H9 (cell line): ENCODE results near the gene P3R3URF. TPM values are rescaled to one million over a fixed set of nuclear protein-coding genes. Genes with fewer than 3 reads are reported as not detected.

ENCODE experiments used
- DNase-seq: peaks from one replicate; pipeline ENCODE4 v3.0.0-alpha.2; 2017
- H2AFZ ChIP-seq: one replicate; pipeline ENCODE4 v1.6.1; 2013; ENCODE audit warnings: mild to moderate bottlenecking, low read length, control low read depth, moderate library complexity
- H2AK5ac ChIP-seq: 2 replicates; pipeline ENCODE4 v1.6.1; 2013; ENCODE audit warnings: low read length, control low read depth, mixed read lengths; ENCODE audit not compliant: insufficient read length
- H2BK120ac ChIP-seq: one replicate; pipeline ENCODE4 v1.6.1; 2013; ENCODE audit warnings: low read depth, mild to moderate bottlenecking, low read length, control low read depth, inconsistent platforms; ENCODE audit not compliant: poor library complexity, severe bottlenecking
- H2BK12ac ChIP-seq: 2 replicates; pipeline ENCODE4 v1.6.1; 2013; ENCODE audit warnings: low read length, control low read depth, mixed read lengths, low read depth; ENCODE audit not compliant: insufficient read length
- H2BK15ac ChIP-seq: 2 replicates; pipeline ENCODE4 v1.6.1; 2013; ENCODE audit warnings: low read depth, low read length, control low read depth
- H2BK20ac ChIP-seq: one replicate; pipeline ENCODE4 v1.6.1; 2013; ENCODE audit warnings: low read depth, mild to moderate bottlenecking, low read length, control low read depth, inconsistent platforms; ENCODE audit not compliant: poor library complexity, severe bottlenecking
- H2BK5ac ChIP-seq: 2 replicates; pipeline ENCODE4 v1.6.1; 2013; ENCODE audit warnings: low read length, control low read depth, mixed read lengths; ENCODE audit not compliant: insufficient read length
- H3K14ac ChIP-seq: 2 replicates; pipeline ENCODE4 v1.6.1; 2013; ENCODE audit warnings: low read length, control low read depth; ENCODE audit not compliant: insufficient read depth
- H3K18ac ChIP-seq: 2 replicates; pipeline ENCODE4 v1.6.1; 2013; ENCODE audit warnings: low read depth, mild to moderate bottlenecking, mixed read lengths, low read length, control low read depth; ENCODE audit not compliant: insufficient read length
- H3K23ac ChIP-seq: 2 replicates; pipeline ENCODE4 v1.6.1; 2013; ENCODE audit warnings: low read length, control low read depth, mixed read lengths, low read depth; ENCODE audit not compliant: insufficient read length
- H3K23me2 ChIP-seq: 2 replicates; pipeline ENCODE4 v1.6.1; 2013; ENCODE audit warnings: low read depth, mild to moderate bottlenecking, mixed read lengths, low read length, control low read depth; ENCODE audit not compliant: insufficient read length, poor library complexity, severe bottlenecking
- H3K27ac ChIP-seq: 2 replicates; pipeline ENCODE4 v1.5.1; 2013; ENCODE audit warnings: low read length, control low read depth, mixed read lengths, low read depth; ENCODE audit not compliant: insufficient read length
- H3K27me3 ChIP-seq: 2 replicates; pipeline ENCODE4 v1.6.1; 2013; ENCODE audit warnings: low read length, control low read depth, inconsistent platforms; ENCODE audit not compliant: insufficient read depth
- H3K4ac ChIP-seq: 2 replicates; pipeline ENCODE4 v1.6.1; 2013; ENCODE audit warnings: low read depth, mild to moderate bottlenecking, control low read depth, inconsistent platforms, low read length, moderate library complexity
- H3K4me1 ChIP-seq: 2 replicates; pipeline ENCODE4 v1.6.1; 2013; ENCODE audit warnings: low read length, control low read depth, inconsistent platforms; ENCODE audit not compliant: insufficient read depth
- H3K4me2 ChIP-seq: 2 replicates; pipeline ENCODE4 v1.6.1; 2013; ENCODE audit warnings: low read length, control low read depth, mixed read lengths; ENCODE audit not compliant: insufficient read length, insufficient read depth
- H3K56ac ChIP-seq: 2 replicates; pipeline ENCODE4 v1.6.1; 2013; ENCODE audit warnings: low read depth, mild to moderate bottlenecking, mixed read lengths, low read length, control low read depth; ENCODE audit not compliant: insufficient read length
- H3K79me1 ChIP-seq: 2 replicates; pipeline ENCODE4 v1.6.1; 2013; ENCODE audit warnings: low read depth, mild to moderate bottlenecking, moderate library complexity, low read length, control low read depth, inconsistent platforms; ENCODE audit not compliant: insufficient read depth, poor library complexity, severe bottlenecking
- H3K79me2 ChIP-seq: 2 replicates; pipeline ENCODE4 v1.6.1; 2013; ENCODE audit warnings: low read length, control low read depth, inconsistent platforms; ENCODE audit not compliant: insufficient read depth
- H3K9ac ChIP-seq: 2 replicates; pipeline ENCODE4 v1.6.1; 2013; ENCODE audit warnings: low read length, control low read depth, mixed read lengths; ENCODE audit not compliant: insufficient read length; ENCODE audit errors: extremely low read depth
- H3K9me3 ChIP-seq: one replicate; pipeline ENCODE4 v1.6.1; 2013; ENCODE audit warnings: low read depth, low read length, inconsistent platforms; ENCODE audit not compliant: control insufficient read depth
- H3T11ph ChIP-seq: one replicate; pipeline ENCODE4 v1.6.1; 2013; ENCODE audit warnings: mild to moderate bottlenecking, low read length, control low read depth, inconsistent platforms
- H4K20me1 ChIP-seq: one replicate; pipeline ENCODE4 v1.6.1; 2013; ENCODE audit not compliant: control insufficient read depth, insufficient read length, insufficient read depth
- H4K5ac ChIP-seq: 2 replicates; pipeline ENCODE4 v1.6.1; 2013; ENCODE audit warnings: low read depth, mild to moderate bottlenecking, mixed read lengths, low read length, control low read depth; ENCODE audit not compliant: insufficient read length
- H4K8ac ChIP-seq: replicated peaks from 2 replicates; pipeline ENCODE4 v1.6.1; 2013; ENCODE audit warnings: low read length, control low read depth, mixed read lengths, low read depth; ENCODE audit not compliant: insufficient read length
- H4K91ac ChIP-seq: 2 replicates; pipeline ENCODE4 v1.6.1; 2013; ENCODE audit warnings: low read depth, mild to moderate bottlenecking, moderate library complexity, mixed read lengths, low read length, control low read depth; ENCODE audit not compliant: insufficient read length
- H3K27ac Mint-ChIP-seq, 3 experiments: 2 replicates in 2 of 3; 3 replicates in 1 of 3; pipeline ENCODE4 v1.8.0; 2020 to 2021; ENCODE audit warnings: mixed read lengths in 3 of 3, mild to moderate bottlenecking in 1 of 3, moderate library complexity in 1 of 3
- H3K27me3 Mint-ChIP-seq: 2 replicates; pipeline ENCODE4 v1.8.0; 2021; ENCODE audit warnings: low read depth, mild to moderate bottlenecking, moderate library complexity, mixed read lengths
- H3K36me3 Mint-ChIP-seq, 3 experiments: 2 replicates in 2 of 3; 3 replicates in 1 of 3; pipeline ENCODE4 v1.8.0; 2020 to 2021; ENCODE audit warnings: low read depth in 3 of 3, mixed read lengths in 3 of 3; ENCODE audit not compliant: insufficient read depth in 1 of 3
- H3K4me1 Mint-ChIP-seq, 2 experiments: 2 replicates each; pipeline ENCODE4 v1.8.0; 2020; ENCODE audit warnings: mixed read lengths in 2 of 2
- H3K4me3 Mint-ChIP-seq, 2 experiments: 2 replicates in 1 of 2; 3 replicates in 1 of 2; pipeline ENCODE4 v1.8.0; 2020 to 2021; ENCODE audit warnings: mild to moderate bottlenecking in 2 of 2, mixed read lengths in 2 of 2, moderate library complexity in 1 of 2
- H3K9me3 Mint-ChIP-seq, 2 experiments: 2 replicates in 1 of 2; 3 replicates in 1 of 2; pipeline ENCODE4 v1.8.0; 2020; ENCODE audit warnings: mild to moderate bottlenecking in 2 of 2, mixed read lengths in 2 of 2, moderate library complexity in 1 of 2
- WGBS: extraction: QIAGEN DNeasy Blood & Tissue Kit; methylation state at CpG from one replicate; pipeline ENCODE4 v1.1.7; 2013; ENCODE audit warnings: missing lambda C conversion rate, low lambda C conversion rate, mixed read lengths; ENCODE audit not compliant: insufficient read length; ENCODE audit errors: extremely low coverage; 5-methylcytosine and 5-hydroxymethylcytosine counted together
- total RNA-seq: library from RNA; stranded (reverse); gene quantifications from 2 replicates; pipeline ENCODE4 v1.2.1, GENCODE V29; 2021
- TF ChIP-seq, protein P1 (sequence below): fragments of 200-600 bp; sonication (generic); conservative IDR thresholded peaks from 3 replicates; pipeline ENCODE4 v1.8.0; 2021; ENCODE audit warnings: antibody characterized with exemption, mild to moderate bottlenecking

The P3R3URF gene
- total RNA-seq, 1 experiment from 2014 or later: not detected

DNA sequence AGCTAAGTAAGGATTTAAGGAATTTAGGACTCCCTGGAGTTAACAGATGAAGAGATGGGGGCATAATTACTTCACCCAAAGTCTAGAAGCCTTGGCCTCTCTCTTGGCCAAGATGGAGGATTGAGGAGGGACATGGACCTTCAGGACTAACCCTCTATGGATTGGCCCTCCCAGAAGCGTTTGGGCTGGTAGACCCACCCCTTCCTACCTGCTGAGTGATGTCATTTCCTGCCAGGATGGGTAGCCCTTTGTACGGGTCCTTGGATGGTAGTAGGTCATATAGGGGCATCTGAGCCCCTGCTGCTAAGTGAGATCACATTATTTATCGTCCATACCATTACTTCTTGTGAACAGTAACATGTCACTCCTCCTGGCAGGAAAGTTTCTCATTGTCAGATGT, 44.5 kb upstream of the P3R3URF start:
- DNase-seq: no peak
- H3K14ac ChIP-seq: no peak overlapping the region
- H3K4ac ChIP-seq: no peak overlapping the region
- no peak overlapping the region for H4K5ac ChIP-seq
- H4K20me1 ChIP-seq: no peaks in the 10 kb centered on the region
- H3K27me3 ChIP-seq: no peaks in the 10 kb centered on the region
- H2BK12ac ChIP-seq: no peak overlapping the region
- no peak overlapping the region for H2BK120ac ChIP-seq
- TF ChIP-seq, protein P1, sequence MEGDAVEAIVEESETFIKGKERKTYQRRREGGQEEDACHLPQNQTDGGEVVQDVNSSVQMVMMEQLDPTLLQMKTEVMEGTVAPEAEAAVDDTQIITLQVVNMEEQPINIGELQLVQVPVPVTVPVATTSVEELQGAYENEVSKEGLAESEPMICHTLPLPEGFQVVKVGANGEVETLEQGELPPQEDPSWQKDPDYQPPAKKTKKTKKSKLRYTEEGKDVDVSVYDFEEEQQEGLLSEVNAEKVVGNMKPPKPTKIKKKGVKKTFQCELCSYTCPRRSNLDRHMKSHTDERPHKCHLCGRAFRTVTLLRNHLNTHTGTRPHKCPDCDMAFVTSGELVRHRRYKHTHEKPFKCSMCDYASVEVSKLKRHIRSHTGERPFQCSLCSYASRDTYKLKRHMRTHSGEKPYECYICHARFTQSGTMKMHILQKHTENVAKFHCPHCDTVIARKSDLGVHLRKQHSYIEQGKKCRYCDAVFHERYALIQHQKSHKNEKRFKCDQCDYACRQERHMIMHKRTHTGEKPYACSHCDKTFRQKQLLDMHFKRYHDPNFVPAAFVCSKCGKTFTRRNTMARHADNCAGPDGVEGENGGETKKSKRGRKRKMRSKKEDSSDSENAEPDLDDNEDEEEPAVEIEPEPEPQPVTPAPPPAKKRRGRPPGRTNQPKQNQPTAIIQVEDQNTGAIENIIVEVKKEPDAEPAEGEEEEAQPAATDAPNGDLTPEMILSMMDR: no peak
- H2BK15ac ChIP-seq: no peak overlapping the region
- no peaks in the 10 kb centered on the region for H3K79me2 ChIP-seq
- no peak overlapping the region for H3K56ac ChIP-seq
- H3K4me2 ChIP-seq: no peak overlapping the region
- Mint-ChIP-seq H3K4me3 (no peak overlapping the region; a peak in 1 of 5 replicates), H3K36me3 (peaks cover 0 to 14% (median 13%) of the 10 kb centered on the region in 3 experiments; a peak in 3 of 7 replicates), H3K27me3 (no peaks in the 10 kb centered on the region), H3K9me3 (no peaks in the 10 kb centered on the region), H3K4me1 (peaks cover 31 to 37% of the 10 kb centered on the region in 2 experiments), H3K27ac (no peak overlapping the region; a peak in 1 of 7 replicates)
- no peak overlapping the region for H3T11ph ChIP-seq
- no peaks in the 10 kb centered on the region for H3K79me1 ChIP-seq
- H3K23me2 ChIP-seq: no peaks in the 10 kb centered on the region
- H2AK5ac ChIP-seq: no peak overlapping the region
- H3K23ac ChIP-seq: no peak overlapping the region
- no peaks in the 10 kb centered on the region; the same call in 1 of the 2 replicates for H3K4me1 ChIP-seq
- no peak overlapping the region for H4K8ac ChIP-seq
- WGBS: no CpG with 5 or more reads among the region's 3 CpGs
- no peak overlapping the region for H3K18ac ChIP-seq
- no peaks in the 10 kb centered on the region for H3K9me3 ChIP-seq
- H2BK20ac ChIP-seq: no peak overlapping the region
- no peak overlapping the region for H4K91ac ChIP-seq
- no peak overlapping the region for H3K27ac ChIP-seq
- H3K9ac ChIP-seq: no peak overlapping the region
- no peak overlapping the region for H2AFZ ChIP-seq
- H2BK5ac ChIP-seq: no peak overlapping the region
